ENCODE results near the gene KCNJ16.

- TF ChIP-seq STAT6 (CRISPR knock-in tag; IDR thresholded peaks at IDR 0.05; ENCODE audit: borderline replicate concordance): no peak
- TF ChIP-seq CTCF (CRISPR knock-in tag; IDR thresholded peaks at IDR 0.05): no peak
- TF ChIP-seq ZNF577 (CRISPR knock-in tag; IDR thresholded peaks at IDR 0.05; ENCODE audit: borderline replicate concordance, low read depth): no peak
- TF ChIP-seq RNF2 (conservative IDR thresholded peaks at IDR 0.05; ENCODE audit: low read depth): no peak
- TF ChIP-seq ATF6 (CRISPR knock-in tag; conservative IDR thresholded peaks at IDR 0.05): no peak
Observed at GRCh38 chr17:70074956-70075355, at the start of gene KCNJ16.

Measured in HepG2 (cell line).